SH-SY5Y (cell line): ENCODE data around the gene SPSB1.

Experiments used
- GATA2 ChIP-seq: IDR thresholded peaks from 2 replicates; pipeline ENCODE4 v1.6.1; 2011; ENCODE audit warnings: mild to moderate bottlenecking, low read depth, low read length
- GATA3 ChIP-seq: IDR thresholded peaks from 2 replicates; pipeline ENCODE4 v1.6.1; 2011; ENCODE audit warnings: low read depth, mild to moderate bottlenecking, low read length, moderate library complexity

GRCh38 chr1:9361630-9362260, 69.1 kb downstream of the SPSB1 start:
- TF ChIP-seq GATA2 (no peak), GATA3 (no peak)
